Adipocyte (in vitro differentiated cells): ENCODE data around the gene LCN10.

ENCODE experiments used
- DNase-seq: peaks from one replicate; pipeline ENCODE4 v3.0.0-alpha.2; 2015; ENCODE audit warnings: low read depth
- H3K27me3 ChIP-seq: replicated peaks from 2 replicates; pipeline ENCODE4 v1.7.0; 2013; ENCODE audit warnings: mild to moderate bottlenecking, low read length, moderate library complexity; ENCODE audit not compliant: control insufficient read depth, insufficient read depth
- H3K36me3 ChIP-seq: 2 replicates; pipeline ENCODE4 v1.7.0; 2013; ENCODE audit warnings: low read length, mild to moderate bottlenecking, moderate library complexity; ENCODE audit not compliant: control insufficient read depth, insufficient read depth, severe bottlenecking
- H3K4me1 ChIP-seq: 2 replicates; pipeline ENCODE4 v1.7.0; 2013; ENCODE audit warnings: mild to moderate bottlenecking, low read length, moderate library complexity; ENCODE audit not compliant: control insufficient read depth, insufficient read depth
- H3K4me3 ChIP-seq: 2 replicates; pipeline ENCODE4 v1.7.0; 2013; ENCODE audit warnings: mild to moderate bottlenecking, low read length, moderate library complexity
- H3K9ac ChIP-seq: 2 replicates; pipeline ENCODE4 v1.7.0; 2013; ENCODE audit warnings: mild to moderate bottlenecking, low read length, moderate library complexity
- H3K9me3 ChIP-seq: 2 replicates; pipeline ENCODE4 v1.7.0; 2013; ENCODE audit warnings: mild to moderate bottlenecking, low read length, moderate library complexity; ENCODE audit not compliant: control insufficient read depth

LCN10 gene

DNA sequence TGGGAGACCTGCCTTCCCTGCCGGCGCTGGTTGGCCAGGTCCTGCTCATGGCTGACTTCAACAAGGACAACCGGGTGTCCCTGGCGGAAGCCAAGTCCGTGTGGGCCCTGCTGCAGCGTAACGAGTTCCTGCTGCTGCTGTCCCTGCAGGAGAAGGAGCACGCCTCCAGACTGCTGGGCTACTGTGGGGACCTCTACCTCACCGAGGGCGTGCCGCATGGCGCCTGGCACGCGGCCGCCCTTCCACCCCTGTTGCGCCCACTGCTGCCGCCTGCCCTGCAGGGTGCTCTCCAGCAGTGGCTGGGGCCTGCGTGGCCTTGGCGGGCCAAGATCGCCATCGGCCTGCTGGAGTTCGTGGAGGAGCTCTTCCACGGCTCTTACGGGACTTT, 19.8 kb downstream of the LCN10 start:
- Histone ChIP-seq H3K4me3 (no peak overlapping the region), H3K9me3 (no peaks in the 10 kb centered on the region), H3K4me1 (peaks cover 23% of the 10 kb centered on the region), H3K9ac (no peak overlapping the region), H3K27me3 (no peaks in the 10 kb centered on the region), H3K36me3 (peaks cover 44% of the 10 kb centered on the region)
- DNase-seq, result no peak

DNA sequence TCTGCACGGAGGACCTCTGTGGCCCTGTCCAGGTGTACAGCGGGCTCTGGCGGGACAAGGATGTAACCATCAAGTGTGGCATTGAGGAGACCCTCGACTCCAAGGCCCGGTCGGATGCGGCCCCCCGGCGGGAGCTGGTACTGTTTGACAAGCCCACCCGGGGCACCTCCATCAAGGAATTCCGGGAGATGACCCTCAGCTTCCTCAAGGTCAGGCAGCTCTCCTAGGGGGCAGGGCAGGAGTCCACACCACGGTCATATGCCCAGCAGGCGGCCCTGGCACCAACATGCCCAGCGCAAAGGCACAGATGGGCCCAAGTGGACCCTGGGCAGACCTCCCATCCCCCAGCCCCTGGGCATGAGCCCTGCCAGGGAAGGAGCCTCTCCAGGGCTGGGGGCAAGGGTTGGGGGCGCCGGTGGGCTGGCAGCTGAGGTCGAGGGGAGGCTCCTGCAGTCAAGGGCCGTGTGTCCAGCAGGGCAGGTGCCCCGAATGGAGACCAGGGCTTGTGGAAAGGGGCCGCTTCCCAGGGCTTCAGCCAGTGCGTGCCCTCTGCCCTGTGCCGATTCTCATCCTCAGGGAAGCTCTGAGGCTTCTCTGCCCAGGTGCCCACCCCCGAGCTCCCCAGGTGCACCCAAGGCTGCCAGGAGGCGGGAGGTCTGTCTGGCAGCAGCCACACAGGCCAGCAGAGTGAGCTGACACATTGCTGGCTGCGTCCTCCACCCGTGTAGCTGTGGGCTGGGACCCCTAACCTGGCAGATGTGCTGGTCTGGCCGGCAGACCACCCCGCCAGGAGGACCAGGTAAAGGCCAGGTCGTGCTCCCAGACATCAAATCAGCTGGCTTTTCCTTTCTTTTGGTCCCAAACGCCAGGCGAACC, 20.4 kb downstream of the LCN10 start:
- H3K9me3 ChIP-seq, result no peaks in the 10 kb centered on the region
- H3K4me3 ChIP-seq, result no peak overlapping the region
- peaks cover 23% of the 10 kb centered on the region for H3K4me1 ChIP-seq
- H3K27me3 ChIP-seq, result no peaks in the 10 kb centered on the region
- peaks cover 44% of the 10 kb centered on the region for H3K36me3 ChIP-seq
- DNase-seq, result no peak
- no peak overlapping the region for H3K9ac ChIP-seq

DNA sequence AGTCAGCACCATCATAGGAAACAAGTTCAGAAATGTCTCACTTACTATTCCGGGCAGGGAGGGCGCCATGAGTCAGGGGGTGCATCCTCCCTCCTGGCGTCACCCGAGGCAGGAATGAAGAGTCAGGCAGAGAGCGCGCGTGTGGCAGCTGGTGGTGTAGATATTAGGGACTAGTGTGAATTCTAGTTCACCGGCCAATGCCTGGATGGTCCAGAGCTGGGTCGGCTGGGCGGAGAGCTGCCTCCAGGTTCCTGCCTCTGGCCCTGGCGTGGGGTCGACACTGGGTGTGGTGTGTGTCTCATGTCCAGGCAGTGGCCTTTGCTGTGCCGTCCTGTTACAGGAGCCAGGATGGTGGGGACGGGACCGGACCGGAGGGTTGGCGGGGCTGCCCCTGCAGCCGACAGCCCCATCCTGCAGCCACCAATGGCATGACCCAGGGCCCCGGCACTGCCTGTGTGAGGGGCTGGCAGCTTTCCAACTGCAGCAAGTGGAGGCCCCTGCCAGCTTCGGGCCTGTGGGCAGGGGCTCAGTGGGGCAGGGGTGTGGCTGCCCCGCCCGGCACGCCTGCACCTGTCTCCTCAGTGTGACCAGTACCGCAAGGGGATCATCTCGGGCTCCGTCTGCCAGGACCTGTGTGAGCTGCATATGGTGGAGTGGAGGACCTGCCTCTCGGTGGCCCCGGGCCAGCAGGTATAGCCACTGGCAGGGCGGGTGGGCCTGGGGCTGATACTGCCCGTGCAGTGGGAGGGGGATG, 21.2 kb downstream of the LCN10 start:
- Histone ChIP-seq H3K9ac (no peak overlapping the region), H3K9me3 (no peaks in the 10 kb centered on the region), H3K4me1 (peaks cover 18% of the 10 kb centered on the region), H3K27me3 (peaks cover 2% of the 10 kb centered on the region), H3K36me3 (peaks cover 40% of the 10 kb centered on the region), H3K4me3 (no peak overlapping the region)
- DNase-seq, result no peak

DNA sequence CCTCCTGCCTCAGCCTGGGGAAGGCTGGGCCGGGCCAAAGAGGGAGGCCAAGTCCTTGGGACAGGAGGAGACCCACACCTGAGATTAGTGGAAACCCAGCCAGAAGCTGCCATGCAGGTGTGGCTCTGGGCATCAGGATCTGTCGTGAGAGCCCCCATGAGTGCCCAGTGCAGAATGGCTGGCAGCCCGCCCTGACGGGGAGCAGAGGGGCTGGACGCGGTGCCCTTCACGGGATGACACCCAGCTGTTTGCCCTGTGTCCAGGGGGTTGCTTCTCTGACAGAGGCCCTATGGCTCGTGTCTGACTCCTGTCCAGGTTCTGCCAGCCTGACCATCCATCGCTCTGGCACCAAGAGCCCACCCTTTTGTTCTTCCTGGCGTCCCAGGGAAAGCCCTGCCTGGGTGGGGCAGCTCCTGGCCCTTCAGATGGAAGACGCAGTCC, 21.8 kb downstream of the LCN10 start:
- DNase-seq, result no peak
- Histone ChIP-seq H3K27me3 (peaks cover 3% of the 10 kb centered on the region), H3K4me3 (no peak overlapping the region), H3K4me1 (peaks cover 12% of the 10 kb centered on the region), H3K9ac (peak overlapping the region; percentile 7), H3K36me3 (peaks cover 34% of the 10 kb centered on the region), H3K9me3 (no peaks in the 10 kb centered on the region)

DNA sequence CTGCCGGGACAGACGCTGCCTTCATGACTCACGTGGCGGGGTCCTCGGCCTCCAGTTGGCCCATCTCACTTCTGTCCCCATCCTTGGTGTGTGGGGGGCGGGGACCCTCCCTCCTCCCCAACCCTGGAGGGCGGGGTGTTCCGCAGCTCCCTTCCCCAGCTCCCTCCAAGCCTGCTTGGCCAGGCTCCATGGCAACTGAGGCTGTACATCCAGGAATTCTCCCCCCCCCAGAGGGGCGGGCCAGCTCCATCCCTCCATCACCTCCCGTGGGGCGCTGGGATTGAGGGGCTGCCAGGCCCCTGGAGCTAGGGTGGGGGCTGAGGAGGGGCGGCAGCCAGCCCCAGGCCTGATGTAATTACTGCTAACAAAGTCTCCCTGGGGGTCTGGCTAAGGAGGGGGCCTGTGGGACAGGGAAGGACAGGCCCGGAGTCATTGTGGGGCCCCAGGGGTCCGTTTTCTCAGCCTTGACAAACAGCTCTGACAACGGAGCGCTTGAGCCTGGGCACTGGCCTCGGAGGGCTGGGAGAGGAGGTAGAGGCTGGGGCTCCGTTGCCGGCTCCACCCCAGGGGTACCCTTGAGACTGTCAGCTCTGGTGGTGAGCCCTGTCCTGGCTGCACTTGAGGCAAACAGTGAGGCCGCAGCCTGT, 22.4 kb downstream of the LCN10 start:
- no peak overlapping the region for H3K4me3 ChIP-seq
- peak overlapping the region; percentile 7 for H3K9ac ChIP-seq
- H3K9me3 ChIP-seq, result no peaks in the 10 kb centered on the region
- peaks cover 29% of the 10 kb centered on the region for H3K36me3 ChIP-seq
- peaks cover 7% of the 10 kb centered on the region for H3K4me1 ChIP-seq
- DNase-seq, result no peak
- H3K27me3 ChIP-seq, result peaks cover 7% of the 10 kb centered on the region

DNA sequence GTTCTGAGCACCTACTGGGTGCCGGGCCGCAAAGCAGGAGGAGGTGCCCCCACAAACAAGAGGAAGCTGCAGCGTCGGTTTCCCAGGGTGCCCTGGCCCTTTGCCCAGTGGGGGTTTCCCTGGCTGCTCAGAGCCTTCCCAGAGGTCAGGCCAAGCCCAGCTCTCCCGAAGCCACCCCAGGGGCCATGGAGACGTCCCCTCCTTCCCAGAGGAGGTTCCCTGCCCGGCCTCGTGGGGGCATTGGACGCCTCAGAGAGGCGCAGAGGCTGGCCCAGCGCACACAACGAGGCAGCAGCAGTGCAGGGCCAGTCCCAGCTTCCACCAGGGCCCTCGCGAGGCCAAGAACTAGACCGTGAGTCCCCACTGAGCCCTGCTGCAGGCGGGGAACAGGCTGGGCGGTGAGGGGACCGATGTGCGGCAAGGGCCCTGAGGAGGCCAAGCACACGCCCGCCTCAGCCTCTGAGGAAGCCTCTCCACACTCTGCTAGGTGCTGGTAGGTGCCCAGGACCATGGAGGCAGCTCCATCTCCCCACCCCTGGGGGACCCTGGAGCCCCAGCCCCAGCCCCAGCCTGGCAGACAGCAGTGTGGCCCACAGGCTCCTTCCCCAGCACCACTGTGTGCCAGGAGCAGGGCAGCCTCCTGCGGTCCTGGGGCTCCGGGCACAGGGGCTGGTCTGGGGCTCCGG, 23.4 kb downstream of the LCN10 start:
- Histone ChIP-seq H3K9me3 (no peaks in the 10 kb centered on the region), H3K36me3 (peaks cover 19% of the 10 kb centered on the region), H3K27me3 (peaks cover 11% of the 10 kb centered on the region), H3K9ac (no peak overlapping the region), H3K4me3 (no peak overlapping the region), H3K4me1 (peaks cover 6% of the 10 kb centered on the region)
- no peak for DNase-seq

DNA sequence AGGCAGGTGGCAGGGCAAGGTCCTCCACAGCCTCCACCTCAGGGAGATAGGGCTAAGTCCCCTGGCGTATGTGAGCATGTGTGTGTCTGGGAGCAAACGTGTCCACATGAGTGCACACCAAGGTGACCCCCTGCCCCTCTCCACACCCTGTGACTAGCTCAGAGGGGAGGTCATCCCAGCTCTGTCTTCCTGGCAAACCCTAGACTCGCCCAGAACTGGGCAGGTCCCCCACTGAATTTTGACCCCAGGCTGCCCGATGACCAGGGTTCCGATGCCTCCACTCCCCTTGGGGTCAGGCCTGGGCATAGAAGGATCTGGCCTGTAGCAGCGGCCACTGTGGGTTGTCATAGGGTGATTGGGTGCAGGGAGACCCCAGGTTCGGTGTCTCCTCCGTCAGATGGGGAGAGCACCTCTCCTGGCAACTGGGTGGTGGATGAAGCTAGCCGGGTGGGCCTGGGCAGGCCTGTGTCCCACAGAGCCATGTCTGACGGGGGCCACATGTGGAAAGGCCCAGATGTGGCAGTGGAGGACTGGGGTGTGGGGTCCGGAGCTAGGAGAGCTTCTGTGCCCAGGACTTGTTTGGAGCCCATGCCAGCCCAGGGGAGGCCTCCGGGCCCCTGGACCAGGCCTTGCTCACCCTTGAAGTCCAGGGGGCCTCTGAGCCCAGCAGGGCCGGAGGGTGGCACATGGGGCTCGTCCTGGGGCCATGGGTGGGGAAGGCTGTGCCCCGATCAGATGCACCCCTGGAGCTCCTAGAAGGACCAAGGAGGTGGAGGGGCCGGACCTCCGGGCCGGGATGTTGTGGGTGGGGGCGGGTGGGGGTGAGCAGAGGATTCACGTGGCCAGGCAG, 24.2 kb downstream of the LCN10 start:
- H3K4me1 ChIP-seq, result peaks cover 6% of the 10 kb centered on the region
- peaks cover 11% of the 10 kb centered on the region for H3K36me3 ChIP-seq
- DNase-seq, result no peak
- no peak overlapping the region for H3K9ac ChIP-seq
- H3K4me3 ChIP-seq, result no peak overlapping the region
- peaks cover 14% of the 10 kb centered on the region for H3K27me3 ChIP-seq
- no peaks in the 10 kb centered on the region for H3K9me3 ChIP-seq

DNA sequence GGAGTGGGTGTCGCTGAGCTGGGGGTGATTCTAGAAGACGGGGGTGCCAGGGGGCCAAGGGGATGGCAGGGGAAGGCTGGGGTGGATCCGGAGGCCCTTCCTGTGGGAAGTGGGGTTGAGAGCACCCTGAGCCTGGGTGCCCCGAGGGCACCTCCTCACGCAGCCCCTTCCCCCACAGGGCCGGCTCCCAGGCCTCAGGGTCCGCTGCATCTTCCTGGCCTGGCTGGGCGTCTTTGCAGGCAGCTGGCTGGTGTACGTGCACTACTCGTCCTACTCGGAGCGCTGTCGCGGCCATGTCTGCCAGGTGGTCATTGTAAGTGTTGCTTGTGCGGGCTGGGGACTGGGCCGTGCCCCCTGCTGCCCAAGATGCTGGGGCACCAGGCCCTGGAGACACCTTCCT, 25.3 kb downstream of the LCN10 start:
- peaks cover 21% of the 10 kb centered on the region for H3K27me3 ChIP-seq
- H3K36me3 ChIP-seq, result no peaks in the 10 kb centered on the region
- H3K4me1 ChIP-seq, result peaks cover 6% of the 10 kb centered on the region
- no peak overlapping the region for H3K9ac ChIP-seq
- no peak for DNase-seq
- no peak overlapping the region for H3K4me3 ChIP-seq
- H3K9me3 ChIP-seq, result no peaks in the 10 kb centered on the region

DNA sequence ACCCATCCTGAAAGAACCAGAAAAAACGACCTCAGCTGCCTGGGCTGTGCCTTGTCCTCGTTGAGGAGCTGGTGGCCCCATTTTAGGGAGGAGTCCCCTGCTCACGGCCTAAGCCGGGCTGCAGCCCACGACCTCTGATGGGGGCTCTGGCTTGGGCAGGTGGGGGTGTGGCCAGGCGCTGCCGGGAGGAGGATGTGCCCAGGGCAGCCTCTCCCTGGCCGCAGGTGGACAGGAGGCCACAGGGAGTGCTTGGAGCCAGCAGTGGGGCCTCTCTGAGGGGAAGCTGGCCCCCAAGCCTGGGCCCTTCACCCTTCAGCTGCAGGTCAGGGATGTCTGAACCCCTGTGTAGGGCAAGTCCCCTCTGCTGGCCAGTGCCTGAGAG, 27.9 kb downstream of the LCN10 start:
- H3K27me3 ChIP-seq, result peaks cover 26% of the 10 kb centered on the region
- no peak for DNase-seq
- no peak overlapping the region for H3K4me3 ChIP-seq
- H3K9me3 ChIP-seq, result no peaks in the 10 kb centered on the region
- no peak overlapping the region for H3K9ac ChIP-seq
- H3K4me1 ChIP-seq, result peaks cover 3% of the 10 kb centered on the region
- no peaks in the 10 kb centered on the region for H3K36me3 ChIP-seq

DNA sequence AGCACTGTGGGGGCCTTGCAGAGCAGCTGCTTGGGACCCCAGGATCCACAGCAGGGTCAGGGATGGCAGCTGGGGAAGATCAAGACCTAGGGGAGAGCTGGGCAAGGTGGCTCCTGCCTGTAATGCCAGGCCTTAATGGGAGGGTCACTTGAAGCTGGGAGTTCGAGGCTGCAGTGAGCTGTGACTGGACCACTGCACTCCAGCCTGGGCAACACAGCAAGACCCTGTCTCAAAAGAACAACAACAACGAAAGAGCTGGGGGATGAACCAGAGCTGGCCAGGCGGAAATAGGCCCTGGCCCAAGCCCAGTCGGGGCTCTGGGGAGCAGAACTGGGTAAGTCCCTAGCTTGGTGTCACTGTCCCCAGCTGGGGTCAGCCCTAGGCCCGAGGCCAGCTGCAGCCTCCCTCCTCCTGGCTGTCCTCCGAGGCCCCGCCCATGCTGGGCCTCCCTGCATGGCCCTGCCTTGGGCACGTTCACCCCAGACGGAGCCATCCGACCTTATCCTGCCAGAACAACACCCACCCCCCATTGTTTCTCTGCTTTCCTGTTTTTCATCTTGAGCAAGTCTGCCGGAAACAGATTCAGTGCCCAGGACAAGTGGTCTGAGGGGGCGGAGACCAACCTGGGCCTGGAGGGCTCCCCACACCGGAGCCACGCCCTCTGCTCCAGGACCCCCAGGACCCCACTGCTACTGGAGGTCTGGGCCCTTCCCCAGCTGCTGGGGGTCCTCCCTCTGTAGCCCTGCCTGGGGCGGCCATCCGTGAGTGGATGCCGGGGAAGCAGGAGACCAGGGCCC, 28.4 kb downstream of the LCN10 start:
- H3K27me3 ChIP-seq, result peaks cover 28% of the 10 kb centered on the region
- DNase-seq, result no peak
- H3K36me3 ChIP-seq, result no peaks in the 10 kb centered on the region
- H3K4me3 ChIP-seq, result no peak overlapping the region
- no peak overlapping the region for H3K9ac ChIP-seq
- peaks cover 3% of the 10 kb centered on the region for H3K4me1 ChIP-seq
- no peaks in the 10 kb centered on the region for H3K9me3 ChIP-seq
